HAP-1 (cell line): ENCODE measurements around the gene P2RY10.

Experiments
- DNase-seq, 2 experiments: peaks; one replicate each; pipeline ENCODE4 v3.0.0-alpha.2; 2016 to 2020; ENCODE audit warnings: low spot score in 2 of 2
- H3K27me3 ChIP-seq: fragments of 250-450 bp; sonication (Bioruptor Pico); 2 replicates; pipeline ENCODE4 v1.5.1; 2020; ENCODE audit warnings: low read depth, mild to moderate bottlenecking, moderate library complexity
- H3K36me3 ChIP-seq: fragments of 250-450 bp; sonication (Bioruptor Pico); replicated peaks from 2 replicates; pipeline ENCODE4 v1.5.1; 2020; ENCODE audit warnings: mild to moderate bottlenecking
- H3K4me1 ChIP-seq: fragments of 250-450 bp; sonication (Bioruptor Pico); 2 replicates; pipeline ENCODE4 v1.5.1; 2020; ENCODE audit warnings: mild to moderate bottlenecking
- H3K4me3 ChIP-seq: fragments of 250-450 bp; sonication (Bioruptor Pico); 2 replicates; pipeline ENCODE4 v1.5.1; 2020; ENCODE audit warnings: mild to moderate bottlenecking, moderate library complexity
- H3K9me3 ChIP-seq: fragments of 250-450 bp; sonication (Bioruptor Pico); 2 replicates; pipeline ENCODE4 v1.5.1; 2020; ENCODE audit warnings: mild to moderate bottlenecking, moderate library complexity
- in situ Hi-C: fragments of 300-500 bp; cut with MboI; formaldehyde crosslinking; loops from 3 replicates; pipeline ENCODE4 v1.14.3; 2020; ENCODE audit warnings: low sequenced_read_pairs, inconsistent platforms, mixed read lengths

Gene P2RY10

DNA sequence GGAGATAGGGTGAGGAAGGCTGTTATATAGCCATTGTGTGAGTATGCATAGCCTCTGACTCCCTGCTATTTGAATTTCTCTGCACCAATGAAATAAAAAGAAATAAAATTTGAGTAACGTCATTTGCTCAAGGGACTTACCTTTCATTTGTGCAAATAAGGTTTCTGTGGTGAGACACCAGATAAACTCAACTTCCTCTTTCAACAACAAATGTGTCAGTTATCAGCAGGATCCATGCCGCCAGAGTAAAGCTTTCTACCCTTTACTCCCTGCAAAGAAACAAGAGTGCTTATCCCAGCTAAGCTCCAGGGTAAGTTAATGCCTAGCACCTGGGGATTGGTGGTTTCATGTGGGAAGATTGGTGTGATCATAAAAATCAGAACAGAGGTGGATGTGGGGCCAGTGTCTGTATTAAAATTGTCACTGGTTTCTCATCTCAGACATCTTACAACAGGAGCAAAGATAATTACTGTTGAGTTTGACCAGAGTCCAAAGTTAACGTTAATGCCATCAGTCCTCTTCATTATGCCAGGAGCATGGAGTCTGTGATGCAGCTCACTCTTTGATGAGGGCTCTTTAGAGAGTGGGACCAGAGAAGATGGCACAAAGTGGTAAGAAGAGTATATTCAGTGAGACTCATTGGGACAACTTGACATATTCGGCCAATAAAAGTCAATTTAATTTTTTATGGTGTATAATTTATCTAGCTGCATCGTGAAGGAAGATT lies at the start of gene P2RY10:
P2RY10 (plus strand) TSS at position 206 of the 727 bp plus-strand sequence. CDS start 15,130 bp downstream, outside the sequence.
- Histone ChIP-seq H3K27me3 (no peaks in the 10 kb centered on the region), H3K4me3 (no peak within 1 kb of the TSS), H3K4me1 (no peaks in the 10 kb centered on the region), H3K36me3 (no peaks in the 10 kb centered on the region), H3K9me3 (no peaks in the 10 kb centered on the region)
- in situ Hi-C loops = no loop called here
- no peak for DNase-seq

DNA sequence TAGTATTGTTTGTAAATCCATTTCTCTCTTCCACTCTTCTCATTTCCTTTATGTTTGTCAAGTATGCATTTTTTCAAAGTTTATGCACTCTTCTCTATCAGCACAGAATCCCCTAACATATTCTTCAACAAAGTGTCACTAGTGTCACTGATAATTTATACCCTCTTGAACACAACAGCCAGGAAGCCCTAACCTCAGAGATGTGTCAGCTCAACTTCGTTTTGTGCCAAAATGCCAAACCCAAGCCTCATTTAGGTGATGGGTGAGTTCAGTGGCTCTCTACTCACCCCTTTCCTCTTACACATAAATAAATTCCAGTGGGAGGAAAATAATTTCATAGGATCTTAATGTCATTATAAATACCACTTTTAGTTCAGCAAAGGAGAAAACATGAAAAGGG lies 22.4 kb upstream of the P2RY10 start:
- Histone ChIP-seq H3K4me1 (no peaks in the 10 kb centered on the region), H3K4me3 (no peak overlapping the region), H3K9me3 (no peaks in the 10 kb centered on the region), H3K36me3 (no peaks in the 10 kb centered on the region), H3K27me3 (no peaks in the 10 kb centered on the region)
- in situ Hi-C loops = no loop called here
- no peak for DNase-seq

DNA sequence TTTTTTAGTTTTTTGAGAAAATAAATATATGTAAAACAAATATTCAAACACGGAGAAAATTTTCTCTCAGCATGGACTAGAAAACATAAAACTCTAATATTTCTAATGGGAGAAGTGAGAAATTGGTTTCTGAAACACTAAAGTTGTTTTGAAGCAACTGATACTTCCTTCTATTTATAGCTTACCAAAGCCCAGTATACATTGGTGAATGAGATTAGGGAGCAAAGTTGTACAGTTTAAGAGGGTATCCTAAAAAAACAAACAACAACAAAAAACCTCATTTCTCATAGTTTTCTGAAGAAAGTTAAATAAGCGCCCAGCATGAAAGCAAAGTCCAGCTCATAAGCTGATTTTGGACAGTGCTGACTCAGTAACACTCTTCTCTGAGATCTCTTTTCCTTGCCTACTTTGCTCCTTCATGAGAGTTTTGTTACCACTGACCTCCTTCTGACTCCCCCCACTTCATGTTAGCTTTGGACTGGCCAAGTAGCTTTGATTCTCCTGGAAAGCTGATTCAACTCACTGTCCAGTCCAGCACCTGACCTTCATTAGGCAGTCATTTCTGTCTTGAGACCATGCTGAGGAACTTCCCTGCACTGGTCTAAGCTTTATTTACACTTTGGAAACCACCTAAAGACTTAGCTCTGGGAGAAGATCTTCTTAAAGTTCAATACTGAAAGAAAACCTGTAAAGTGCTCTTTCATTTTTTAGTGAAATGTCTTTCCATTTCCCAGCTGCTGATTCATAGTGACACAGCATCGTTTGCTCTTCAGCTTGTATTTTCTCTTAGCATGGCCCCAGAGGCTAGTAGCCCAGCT lies 21.8 kb upstream of the P2RY10 start:
- H3K9me3 ChIP-seq = no peaks in the 10 kb centered on the region

GRCh38 chrX:78931814-78932213 lies 13.4 kb upstream of the P2RY10 start:
- Histone ChIP-seq H3K27me3 (no peaks in the 10 kb centered on the region), H3K9me3 (no peaks in the 10 kb centered on the region), H3K36me3 (no peaks in the 10 kb centered on the region), H3K4me3 (no peak overlapping the region), H3K4me1 (no peaks in the 10 kb centered on the region)
- in situ Hi-C loops = no loop called here
- DNase-seq = no peak

More for the DNA sequence above, 21.8 kb upstream of the P2RY10 start:
- in situ Hi-C loops = no loop called here
- no peak for DNase-seq
- no peaks in the 10 kb centered on the region for H3K36me3 ChIP-seq
- no peaks in the 10 kb centered on the region for H3K27me3 ChIP-seq
- no peaks in the 10 kb centered on the region for H3K4me1 ChIP-seq
- no peak overlapping the region for H3K4me3 ChIP-seq

DNA sequence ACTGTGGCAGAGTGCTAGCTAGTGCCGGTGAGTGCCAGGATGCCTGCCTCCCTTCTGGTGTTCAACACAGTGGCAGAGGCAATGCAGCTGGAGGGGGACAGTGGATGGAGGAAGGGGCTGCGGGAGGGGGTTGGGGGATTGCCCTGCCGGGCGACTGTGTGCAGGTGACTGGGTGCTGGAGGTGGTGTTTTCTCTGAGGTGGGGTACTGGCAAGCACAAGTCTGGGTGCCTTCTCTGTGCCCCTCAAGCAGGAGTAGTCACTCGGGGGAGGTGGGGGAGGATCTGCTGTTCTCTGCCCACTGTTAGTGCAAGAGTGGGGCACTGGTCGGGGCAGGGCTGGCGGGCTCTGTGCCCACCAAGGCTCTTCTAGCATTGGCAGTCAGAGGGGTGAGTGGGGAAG lies 10.3 kb upstream of the P2RY10 start:
- no peak for DNase-seq
- in situ Hi-C loops = no loop called here

DNA sequence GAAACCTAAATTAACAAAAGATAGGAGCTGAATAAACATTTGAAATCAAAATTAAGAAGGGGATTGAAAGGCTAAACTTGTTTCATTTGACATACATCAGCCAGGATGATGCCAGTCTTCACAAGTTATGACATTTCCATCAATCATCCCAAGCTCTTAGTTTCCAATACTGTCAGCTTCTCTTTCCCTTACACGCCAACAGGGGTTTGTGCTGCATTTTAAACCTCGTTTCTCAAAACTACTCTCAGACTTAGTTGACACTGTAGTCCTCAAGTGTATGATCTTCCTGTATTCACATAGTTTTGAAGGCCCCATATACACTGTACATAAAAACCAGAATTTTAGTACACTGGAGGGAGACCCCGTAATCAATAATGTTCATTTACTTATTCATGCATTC lies 840 bp upstream of the P2RY10 start:
- H3K36me3 ChIP-seq = no peaks in the 10 kb centered on the region
- in situ Hi-C loops = no loop called here
- H3K9me3 ChIP-seq = no peaks in the 10 kb centered on the region
- H3K4me3 ChIP-seq = no peak overlapping the region
- no peaks in the 10 kb centered on the region for H3K4me1 ChIP-seq
- no peak for DNase-seq
- no peaks in the 10 kb centered on the region for H3K27me3 ChIP-seq

More for the DNA sequence above, 10.3 kb upstream of the P2RY10 start:
- no peaks in the 10 kb centered on the region for H3K27me3 ChIP-seq
- H3K4me3 ChIP-seq = no peak overlapping the region
- no peaks in the 10 kb centered on the region for H3K36me3 ChIP-seq
- H3K4me1 ChIP-seq = no peaks in the 10 kb centered on the region
- no peaks in the 10 kb centered on the region for H3K9me3 ChIP-seq

DNA sequence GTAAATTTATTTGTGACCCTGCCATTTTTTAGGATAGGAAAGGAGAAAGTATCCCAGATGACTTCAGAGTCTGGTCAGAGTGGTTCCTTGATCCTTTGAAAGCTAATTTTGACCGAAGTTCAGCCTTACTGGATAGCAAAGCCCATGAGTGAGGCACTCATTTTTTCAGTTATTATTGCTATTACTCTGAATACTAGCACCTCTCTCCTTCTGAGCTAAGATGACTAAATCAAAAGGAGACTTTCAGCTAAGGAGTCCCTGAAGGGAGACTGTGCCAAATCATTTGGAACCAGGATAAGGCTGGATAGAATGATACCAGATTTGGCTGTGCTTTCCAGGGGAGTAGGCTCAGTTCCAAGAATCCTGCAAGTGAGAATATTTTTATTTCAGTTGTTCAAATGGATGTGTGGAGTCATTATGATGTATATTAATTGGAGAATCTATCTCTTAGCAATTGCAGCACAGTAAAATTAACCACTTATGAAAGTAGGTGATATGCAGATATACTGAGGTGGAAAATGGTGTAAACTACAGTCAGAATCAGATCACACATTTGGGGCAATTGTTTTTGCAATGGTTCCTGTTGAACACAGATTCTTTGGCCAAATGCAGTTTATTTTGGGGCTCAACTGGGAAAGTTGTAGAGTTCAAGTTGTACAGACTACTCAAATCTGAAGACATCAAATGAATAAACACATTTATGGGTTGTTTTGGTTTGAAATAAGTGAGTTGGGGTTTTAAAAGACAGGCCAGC lies 1.2 kb downstream of the P2RY10 start:
- Histone ChIP-seq H3K4me1 (no peaks in the 10 kb centered on the region), H3K36me3 (no peaks in the 10 kb centered on the region), H3K9me3 (no peaks in the 10 kb centered on the region), H3K4me3 (no peak overlapping the region), H3K27me3 (no peaks in the 10 kb centered on the region)
- DNase-seq = no peak
- in situ Hi-C loops = no loop called here

DNA sequence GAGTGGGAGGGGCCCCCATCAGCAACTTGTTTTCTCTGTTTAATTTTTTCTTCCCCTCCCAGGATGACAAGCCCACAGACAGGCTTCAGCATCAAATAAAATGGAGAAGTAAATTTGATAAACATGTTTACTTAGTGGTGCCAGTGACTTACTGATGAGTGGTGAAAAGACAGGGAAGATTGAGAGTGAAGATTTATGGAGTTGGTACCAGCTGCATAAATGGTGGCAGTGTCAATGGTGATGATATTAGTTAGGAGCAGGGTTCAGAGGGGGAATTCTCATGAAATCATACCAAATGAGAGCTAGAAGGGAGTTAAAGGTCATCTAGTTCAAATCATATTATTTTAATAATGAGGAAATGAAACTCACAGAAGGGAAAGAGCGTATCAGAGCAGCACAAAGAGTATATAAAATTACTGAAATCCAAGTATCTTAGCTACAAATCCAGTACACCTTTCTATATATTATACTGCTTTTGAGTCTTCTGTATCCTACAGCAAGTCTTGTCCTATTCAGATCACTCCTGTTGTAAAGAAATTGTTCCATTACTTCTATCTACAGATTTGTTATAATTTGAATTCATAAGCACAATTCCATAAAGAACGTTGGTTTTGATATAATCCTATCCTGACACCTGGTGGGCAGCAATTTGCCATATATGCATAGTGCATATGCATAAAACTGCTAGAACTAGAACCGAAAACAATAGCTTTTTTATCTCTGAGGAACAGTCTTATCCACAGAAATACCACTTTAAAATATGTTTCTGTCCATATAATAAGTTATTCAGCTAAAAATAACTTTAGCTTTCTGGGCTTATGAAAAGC lies 5.0 kb downstream of the P2RY10 start:
- in situ Hi-C loops = no loop called here
- H3K9me3 ChIP-seq = no peaks in the 10 kb centered on the region
- no peak overlapping the region for H3K4me3 ChIP-seq
- no peak for DNase-seq
- no peaks in the 10 kb centered on the region for H3K27me3 ChIP-seq
- no peaks in the 10 kb centered on the region for H3K36me3 ChIP-seq
- no peaks in the 10 kb centered on the region; the same call in 1 of the 2 replicates for H3K4me1 ChIP-seq

- H3K4me3 ChIP-seq = no peak overlapping the region
- in situ Hi-C loops = no loop called here
- no peak for DNase-seq
- no peaks in the 10 kb centered on the region for H3K9me3 ChIP-seq
- no peaks in the 10 kb centered on the region; the same call in 1 of the 2 replicates for H3K4me1 ChIP-seq
- H3K27me3 ChIP-seq = no peaks in the 10 kb centered on the region
- H3K36me3 ChIP-seq = no peaks in the 10 kb centered on the region
These were observed 12.0 kb downstream of the P2RY10 start for GRCh38 chrX:78957049-78957767.

DNA sequence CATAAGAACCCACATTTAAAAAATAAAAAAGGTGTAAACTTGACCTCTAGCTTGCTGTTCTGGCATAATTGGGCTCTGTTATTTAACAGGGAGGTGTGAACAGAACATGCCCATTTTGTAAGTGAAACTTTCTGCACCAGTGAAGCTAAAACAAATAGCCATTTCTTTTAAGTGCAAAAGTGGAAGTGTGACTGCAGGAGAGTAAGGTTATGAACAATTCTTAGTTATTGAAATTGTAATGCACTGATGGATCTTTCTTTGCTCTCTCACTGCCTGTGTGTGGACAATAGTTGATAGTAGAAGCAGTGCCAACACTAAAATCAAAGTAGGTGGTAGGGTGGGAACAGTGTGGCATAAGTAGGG lies 12.6 kb downstream of the P2RY10 start:
- Histone ChIP-seq H3K9me3 (no peaks in the 10 kb centered on the region), H3K4me3 (no peak overlapping the region), H3K36me3 (no peaks in the 10 kb centered on the region), H3K4me1 (no peaks in the 10 kb centered on the region; the same call in 1 of the 2 replicates), H3K27me3 (no peaks in the 10 kb centered on the region)
- DNase-seq = no peak
- in situ Hi-C loops = no loop called here

- DNase-seq = no peak
- Histone ChIP-seq H3K27me3 (no peaks in the 10 kb centered on the region), H3K4me3 (no peak overlapping the region), H3K4me1 (no peaks in the 10 kb centered on the region; the same call in 1 of the 2 replicates), H3K9me3 (no peaks in the 10 kb centered on the region), H3K36me3 (no peaks in the 10 kb centered on the region)
- in situ Hi-C loops = no loop called here
These were observed 13.4 kb downstream of the P2RY10 start for GRCh38 chrX:78958419-78959116.

DNA sequence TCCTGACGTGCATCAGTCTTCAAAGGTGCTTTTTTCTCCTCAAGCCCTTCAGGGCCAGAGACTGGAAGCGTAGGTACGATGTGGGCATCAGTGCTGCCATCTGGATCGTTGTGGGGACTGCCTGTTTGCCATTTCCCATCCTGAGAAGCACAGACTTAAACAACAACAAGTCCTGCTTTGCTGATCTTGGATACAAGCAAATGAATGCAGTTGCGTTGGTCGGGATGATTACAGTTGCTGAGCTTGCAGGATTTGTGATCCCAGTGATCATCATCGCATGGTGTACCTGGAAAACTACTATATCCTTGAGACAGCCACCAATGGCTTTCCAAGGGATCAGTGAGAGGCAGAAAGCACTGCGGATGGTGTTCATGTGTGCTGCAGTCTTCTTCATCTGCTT lies 15.7 kb downstream of the P2RY10 start:
- no peaks in the 10 kb centered on the region for H3K27me3 ChIP-seq
- H3K4me3 ChIP-seq = no peak overlapping the region
- no peaks in the 10 kb centered on the region for H3K36me3 ChIP-seq
- no peaks in the 10 kb centered on the region for H3K4me1 ChIP-seq
- H3K9me3 ChIP-seq = no peaks in the 10 kb centered on the region
- DNase-seq = no peak
- in situ Hi-C loops = no loop called here
